Astrocyte of the spinal cord (primary cell): ENCODE results near the gene KDM4C.

ENCODE experiments used
- DNase-seq: peaks from one replicate; pipeline ENCODE4 v3.0.0; 2011; ENCODE audit warnings: low read depth, low spot score
- H3K4me3 ChIP-seq: 2 replicates; pipeline ENCODE4 v1.5.1; 2011; ENCODE audit warnings: low read depth, mild to moderate bottlenecking, low read length, moderate library complexity
- in situ Hi-C: cut with HindIII; loops from 2 replicates; pipeline ENCODE4 v1.10.0; 2017; ENCODE audit warnings: low sequenced_read_pairs
- TF ChIP-seq, protein P1 (sequence below): IDR thresholded peaks from 2 replicates; pipeline ENCODE4 v1.5.1; 2012; ENCODE audit warnings: low read depth, mild to moderate bottlenecking, low read length, inconsistent platforms

KDM4C gene

DNA sequence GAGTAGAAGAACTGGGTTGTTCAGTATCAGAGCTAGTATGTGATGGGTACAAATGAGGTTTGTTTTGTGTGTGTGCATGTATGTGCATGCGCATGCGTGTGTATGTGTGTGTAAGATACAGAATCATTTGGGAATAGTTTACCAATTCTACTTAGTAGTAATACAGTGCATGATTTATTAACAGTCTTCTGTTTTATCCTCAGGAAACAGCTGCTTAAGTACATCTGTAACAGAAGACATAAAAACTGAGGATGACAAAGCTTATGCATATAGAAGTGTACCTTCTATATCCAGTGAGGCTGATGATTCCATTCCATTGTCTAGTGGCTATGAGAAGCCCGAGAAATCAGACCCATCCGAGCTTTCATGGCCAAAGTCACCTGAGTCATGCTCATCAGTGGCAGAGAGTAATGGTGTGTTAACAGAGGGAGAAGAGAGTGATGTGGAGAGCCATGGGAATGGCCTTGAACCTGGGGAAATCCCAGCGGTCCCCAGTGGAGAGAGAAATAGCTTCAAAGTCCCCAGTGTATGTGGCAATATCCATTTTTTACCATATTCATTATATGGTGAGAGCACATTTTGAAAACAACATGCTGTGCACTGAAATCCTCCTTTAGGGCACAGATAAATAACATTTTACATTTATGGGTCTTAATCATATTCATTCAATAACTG is 228.5 kb downstream of the KDM4C start:
- in situ Hi-C loops: no loop called here
- no peak overlapping the region for H3K4me3 ChIP-seq
- TF ChIP-seq, protein P1, sequence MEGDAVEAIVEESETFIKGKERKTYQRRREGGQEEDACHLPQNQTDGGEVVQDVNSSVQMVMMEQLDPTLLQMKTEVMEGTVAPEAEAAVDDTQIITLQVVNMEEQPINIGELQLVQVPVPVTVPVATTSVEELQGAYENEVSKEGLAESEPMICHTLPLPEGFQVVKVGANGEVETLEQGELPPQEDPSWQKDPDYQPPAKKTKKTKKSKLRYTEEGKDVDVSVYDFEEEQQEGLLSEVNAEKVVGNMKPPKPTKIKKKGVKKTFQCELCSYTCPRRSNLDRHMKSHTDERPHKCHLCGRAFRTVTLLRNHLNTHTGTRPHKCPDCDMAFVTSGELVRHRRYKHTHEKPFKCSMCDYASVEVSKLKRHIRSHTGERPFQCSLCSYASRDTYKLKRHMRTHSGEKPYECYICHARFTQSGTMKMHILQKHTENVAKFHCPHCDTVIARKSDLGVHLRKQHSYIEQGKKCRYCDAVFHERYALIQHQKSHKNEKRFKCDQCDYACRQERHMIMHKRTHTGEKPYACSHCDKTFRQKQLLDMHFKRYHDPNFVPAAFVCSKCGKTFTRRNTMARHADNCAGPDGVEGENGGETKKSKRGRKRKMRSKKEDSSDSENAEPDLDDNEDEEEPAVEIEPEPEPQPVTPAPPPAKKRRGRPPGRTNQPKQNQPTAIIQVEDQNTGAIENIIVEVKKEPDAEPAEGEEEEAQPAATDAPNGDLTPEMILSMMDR: no peak
- DNase-seq: no peak

DNA sequence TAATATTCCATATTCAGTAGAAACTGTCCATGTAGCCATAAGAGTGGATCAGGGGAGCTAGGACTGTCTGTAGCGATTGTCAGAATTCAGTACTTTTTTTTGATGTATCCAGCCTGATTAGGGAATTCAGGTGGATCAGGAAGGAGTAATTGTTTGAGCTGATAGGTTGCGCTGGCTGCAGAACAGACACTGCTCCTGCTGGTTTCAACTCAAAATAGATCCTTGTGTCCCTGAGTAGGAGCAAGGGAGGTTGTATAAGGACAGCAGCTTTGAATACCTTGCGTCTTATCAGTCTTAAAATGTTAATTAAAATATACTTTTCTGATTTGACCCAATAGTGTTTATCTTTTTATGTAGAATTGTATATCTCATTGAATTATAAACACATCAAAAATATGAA is 229.6 kb downstream of the KDM4C start:
- no peak overlapping the region for H3K4me3 ChIP-seq
- TF ChIP-seq, protein P1: no peak
- in situ Hi-C loops: no loop called here

DNA sequence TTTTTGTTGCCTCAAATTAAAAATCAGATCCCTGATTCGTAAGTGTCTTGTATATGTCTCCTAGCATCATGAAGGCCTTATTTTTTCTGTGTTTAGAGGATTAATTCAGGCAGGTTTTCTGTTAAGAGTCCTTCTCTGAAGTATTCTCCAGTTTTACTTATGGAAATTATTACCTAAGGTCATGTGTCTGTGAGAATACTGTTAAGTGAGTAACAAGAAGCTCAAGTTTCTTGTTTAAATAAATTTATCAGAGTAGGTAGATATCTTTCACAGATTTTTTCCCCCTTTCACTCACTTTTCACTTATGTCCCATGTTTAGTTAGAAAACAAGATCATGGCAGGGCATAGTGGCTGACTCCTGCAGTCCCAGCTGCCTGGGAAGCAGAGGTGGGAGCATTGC is 233.6 kb downstream of the KDM4C start:
- TF ChIP-seq, protein P1: no peak
- in situ Hi-C loops: no loop called here
- H3K4me3 ChIP-seq: no peak overlapping the region
- DNase-seq: no peak

More for the DNA sequence above, 229.6 kb downstream of the KDM4C start:
- no peak for DNase-seq

DNA sequence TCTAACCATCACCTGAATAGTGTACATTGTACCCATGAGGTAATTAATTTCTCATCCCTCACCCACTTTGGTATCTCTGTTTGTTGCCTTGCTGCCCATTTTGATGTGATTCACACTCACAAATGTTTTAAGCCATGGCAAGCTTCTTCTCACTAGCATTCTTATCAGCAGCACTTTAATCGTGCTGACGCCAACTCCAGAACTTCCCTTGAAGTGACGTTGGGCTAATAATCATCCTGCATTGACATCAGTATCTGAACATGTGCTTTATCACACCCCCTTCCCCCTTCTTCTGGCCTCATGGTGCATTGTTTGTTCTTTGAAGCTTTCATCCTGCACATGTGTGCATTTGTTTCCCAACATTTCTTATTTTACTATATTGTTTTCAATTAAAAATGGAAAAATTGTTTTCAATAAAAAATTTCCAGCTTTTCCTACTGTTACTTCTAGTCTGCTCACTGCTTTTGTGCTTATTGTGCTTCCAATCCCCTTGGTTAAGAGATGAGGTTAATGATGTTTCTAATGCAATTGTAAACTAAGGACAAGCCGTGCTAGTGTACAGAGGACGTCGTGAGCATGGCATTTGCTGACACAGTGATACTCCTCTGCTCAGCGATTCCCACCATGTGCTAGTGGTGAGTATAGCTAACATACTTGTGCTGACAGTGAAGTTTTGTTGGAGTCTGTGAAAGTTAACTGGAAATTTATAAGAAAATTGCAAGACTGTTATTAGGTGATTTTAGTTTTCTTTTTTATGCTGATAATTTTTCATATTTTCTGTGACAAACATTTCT is 238.5 kb downstream of the KDM4C start:
- in situ Hi-C loops: no loop called here
- no peak for DNase-seq
- no peak overlapping the region for H3K4me3 ChIP-seq
- TF ChIP-seq, protein P1: no peak

DNA sequence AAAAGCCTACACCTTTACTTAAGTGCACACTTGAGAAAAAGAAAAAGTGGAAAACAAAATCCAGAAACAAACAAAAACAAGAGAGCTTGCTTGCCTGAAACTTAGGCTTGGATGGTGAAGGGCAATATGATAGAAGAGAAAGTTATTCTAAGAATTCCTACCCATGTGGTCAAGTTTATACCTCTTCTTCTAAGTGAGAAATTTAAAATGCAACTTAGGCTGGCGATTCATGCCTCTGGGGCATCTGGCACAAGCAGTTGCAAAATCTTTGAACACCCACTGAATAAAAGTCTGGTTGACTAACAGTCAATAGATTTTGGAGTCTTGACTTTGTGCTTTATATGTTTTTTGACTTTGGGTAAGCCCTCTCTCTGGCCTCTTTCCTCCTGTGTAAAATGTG is 239.6 kb downstream of the KDM4C start:
- in situ Hi-C loops: no loop called here
- no peak overlapping the region for H3K4me3 ChIP-seq
- TF ChIP-seq, protein P1: no peak
- no peak for DNase-seq

DNA sequence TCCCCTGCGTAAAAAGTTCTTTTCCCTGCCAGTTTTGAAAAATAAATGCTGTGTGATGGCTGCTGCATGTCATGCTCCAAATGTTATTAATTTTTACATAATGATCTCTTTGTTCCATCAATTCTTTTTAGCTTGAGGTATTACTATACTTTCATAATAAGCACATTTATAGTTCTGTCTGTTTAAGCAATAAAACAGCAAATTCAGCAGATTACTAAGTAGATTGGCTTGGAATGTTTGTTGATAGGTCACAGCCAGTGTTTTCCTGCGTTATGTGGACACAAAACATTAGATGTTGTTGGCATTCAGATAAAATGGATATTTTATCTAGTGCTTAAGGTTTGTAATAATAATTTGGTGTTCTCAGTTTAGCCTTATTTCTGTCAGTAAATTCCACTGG is 242.0 kb downstream of the KDM4C start:
- H3K4me3 ChIP-seq: no peak overlapping the region
- in situ Hi-C loops: no loop called here
- TF ChIP-seq, protein P1: no peak
- no peak for DNase-seq
